ENCODE results near the gene MICU1. TPM values are rescaled to one million over a fixed set of nuclear protein-coding genes. Genes with fewer than 3 reads are reported as not detected.

MICU1 gene
- total RNA-seq, 1 donor from 2014 or later, result 79.8 TPM

- Mint-ChIP-seq H3K27me3 (ENCODE audit: insufficient read depth, low read depth) (no peaks in the 10 kb centered on the region), H3K27ac (no peak overlapping the region), H3K36me3 (peaks cover 3% of the 10 kb centered on the region), H3K9me3 (peaks cover under 1% of the 10 kb centered on the region), H3K4me1 (no peaks in the 10 kb centered on the region), H3K4me3 (no peak overlapping the region)
- Histone ChIP-seq H3K79me2 (ENCODE audit: low read depth) (peaks cover 27% of the 10 kb centered on the region), H3K4me3 (no peak overlapping the region), H3K36me3 (no peaks in the 10 kb centered on the region), H3K4me2 (peak overlapping the region; percentile 4), H3K9ac (no peak overlapping the region), H3K27ac (peak overlapping the region; percentile 62), H3F3A (ENCODE audit: low read depth) (peaks cover 18% of the 10 kb centered on the region), H2AFZ (replicated peaks) (no peak overlapping the region), H4K20me1 (ENCODE audit: low read depth) (no peaks in the 10 kb centered on the region), H3K9me3 (ENCODE audit: low read depth) (no peaks in the 10 kb centered on the region), H3K27me3 (no peaks in the 10 kb centered on the region), H3K4me1 (peaks cover 13% of the 10 kb centered on the region)
- DNase-seq (ENCODE audit: low spot score), result peak; percentile 68
- TF ChIP-seq EZH2phosphoT487 (IDR thresholded peaks at IDR 0.05) (no peak), EZH2 (IDR thresholded peaks at IDR 0.05) (no peak), CTCF (IDR thresholded peaks at IDR 0.05) (no peak)
Measured at GRCh38 chr10:72598769-72599701, 26.8 kb downstream of the MICU1 start.

GRCh38 chr10:72597897-72598296, 28.0 kb downstream of the MICU1 start:
- H3K27ac Mint-ChIP-seq, result no peak overlapping the region

DNA sequence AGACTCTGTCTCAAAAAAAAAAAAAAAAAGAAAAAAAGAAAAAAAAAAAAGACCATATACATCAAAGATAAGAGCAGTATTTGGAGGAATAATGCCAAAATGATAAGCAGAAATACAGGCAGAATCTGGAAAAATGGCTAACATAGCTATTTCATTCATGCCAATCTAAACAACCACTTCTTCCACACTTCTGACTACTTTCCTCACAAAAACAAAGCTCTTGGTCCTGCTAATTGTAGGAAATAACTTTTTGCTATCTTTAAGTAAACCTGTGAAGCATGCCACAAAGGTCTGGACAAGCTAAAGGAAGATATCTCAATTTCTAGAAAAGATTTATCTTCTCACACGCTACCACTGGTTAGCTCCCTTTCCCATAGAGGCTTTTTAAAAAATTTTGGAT, 30.4 kb downstream of the MICU1 start:
- Histone ChIP-seq H3K9ac (no peak overlapping the region), H3K79me2 (ENCODE audit: low read depth) (peaks cover 60% of the 10 kb centered on the region), H3K27me3 (no peaks in the 10 kb centered on the region), H3K4me3 (no peak overlapping the region), H3F3A (ENCODE audit: low read depth) (peaks cover 18% of the 10 kb centered on the region), H3K4me1 (peaks cover 13% of the 10 kb centered on the region), H4K20me1 (ENCODE audit: low read depth) (no peaks in the 10 kb centered on the region), H3K9me3 (ENCODE audit: low read depth) (peaks cover 3% of the 10 kb centered on the region), H3K27ac (no peak overlapping the region), H2AFZ (replicated peaks) (no peak overlapping the region), H3K36me3 (no peaks in the 10 kb centered on the region), H3K4me2 (no peak overlapping the region)
- peaks cover 18% of the 10 kb centered on the region for H3K36me3 Mint-ChIP-seq
- H3K4me1 Mint-ChIP-seq, result no peaks in the 10 kb centered on the region
- no peak overlapping the region for H3K27ac Mint-ChIP-seq
- H3K9me3 Mint-ChIP-seq, result peaks cover 24% of the 10 kb centered on the region
- H3K27me3 Mint-ChIP-seq (ENCODE audit: insufficient read depth, low read depth), result no peaks in the 10 kb centered on the region
- H3K4me3 Mint-ChIP-seq, result no peak overlapping the region
- TF ChIP-seq EZH2 (IDR thresholded peaks at IDR 0.05), result no peak
- no peak for TF ChIP-seq CTCF (IDR thresholded peaks at IDR 0.05)
- DNase-seq (ENCODE audit: low spot score), result no peak

More at GRCh38 chr10:72597897-72598296, 28.0 kb downstream of the MICU1 start:
- Histone ChIP-seq H3K4me2 (no peak overlapping the region), H3F3A (ENCODE audit: low read depth) (peaks cover 18% of the 10 kb centered on the region), H3K79me2 (ENCODE audit: low read depth) (peaks cover 39% of the 10 kb centered on the region), H4K20me1 (ENCODE audit: low read depth) (no peaks in the 10 kb centered on the region), H3K9ac (no peak overlapping the region), H3K9me3 (ENCODE audit: low read depth) (no peaks in the 10 kb centered on the region), H3K4me3 (no peak overlapping the region), H3K27ac (no peak overlapping the region), H3K4me1 (peaks cover 13% of the 10 kb centered on the region), H3K36me3 (no peaks in the 10 kb centered on the region), H2AFZ (replicated peaks) (no peak overlapping the region), H3K27me3 (no peaks in the 10 kb centered on the region)
- Mint-ChIP-seq H3K4me3 (no peak overlapping the region), H3K36me3 (peaks cover 12% of the 10 kb centered on the region), H3K27me3 (ENCODE audit: insufficient read depth, low read depth) (no peaks in the 10 kb centered on the region), H3K9me3 (peaks cover 9% of the 10 kb centered on the region), H3K4me1 (no peaks in the 10 kb centered on the region)
- TF ChIP-seq EZH2phosphoT487 (IDR thresholded peaks at IDR 0.05), result no peak
- TF ChIP-seq CTCF (IDR thresholded peaks at IDR 0.05), result no peak
- TF ChIP-seq EZH2 (IDR thresholded peaks at IDR 0.05), result no peak
- DNase-seq (ENCODE audit: low spot score), result no peak

All from neural progenitor cell (in vitro differentiated cells).